Hepatocyte (in vitro differentiated cells): ENCODE measurements around the gene GPR82.

Experiments
- CTCF ChIP-seq: fragments of 200-600 bp; sonication (generic); IDR thresholded peaks from 2 replicates; pipeline ENCODE4 v1.5.1; 2016; ENCODE audit warnings: antibody characterized with exemption, mild to moderate bottlenecking; ENCODE audit not compliant: poor library complexity
- EZH2 ChIP-seq: fragments of 200-600 bp; sonication (generic); IDR thresholded peaks from 2 replicates; pipeline ENCODE4 v1.6.1; 2016; ENCODE audit warnings: antibody characterized with exemption, mild to moderate bottlenecking, borderline replicate concordance

DNA sequence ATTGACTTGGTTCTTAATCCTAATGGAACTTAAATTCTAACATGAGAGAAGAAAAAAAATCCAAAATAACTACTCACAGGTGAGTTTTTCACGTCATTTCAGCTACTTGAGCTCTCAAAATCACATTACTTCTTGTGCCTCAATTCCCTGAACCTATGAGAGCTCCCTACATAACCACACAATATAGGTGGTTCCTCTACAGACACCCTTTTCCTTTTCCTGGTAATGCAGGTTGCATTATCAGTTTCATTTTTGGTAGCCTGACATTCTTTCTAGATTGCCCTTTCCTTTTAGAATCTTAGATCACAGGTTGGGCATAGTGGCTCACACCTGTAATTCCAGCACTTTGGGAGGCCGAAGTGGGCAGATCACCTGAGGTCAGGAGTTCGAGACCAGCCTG, 31.0 kb upstream of the GPR82 start:
- no peak for TF ChIP-seq CTCF
- TF ChIP-seq EZH2: no peak
